Kidney epithelial cell (primary cell): Measurements from ENCODE around the gene CHIT1. TPM values are rescaled to one million over a fixed set of nuclear protein-coding genes. Genes with fewer than 3 reads are reported as not detected.

Experiments used
- DNase-seq: peaks from one replicate; pipeline ENCODE4 v3.0.0-alpha.2; 2010; ENCODE audit warnings: low read depth
- H3K27me3 ChIP-seq: 2 replicates; pipeline ENCODE4 v1.6.0; 2011; ENCODE audit warnings: low read length; ENCODE audit not compliant: control insufficient read depth, insufficient read depth
- H3K36me3 ChIP-seq: 2 replicates; pipeline ENCODE4 v1.5.1; 2011; ENCODE audit warnings: low read length; ENCODE audit not compliant: control insufficient read depth, insufficient read depth
- H3K4me3 ChIP-seq: 2 replicates; pipeline ENCODE4 v1.5.1; 2011; ENCODE audit warnings: low read depth, mild to moderate bottlenecking, control low read depth, low read length
- CTCF ChIP-seq: IDR thresholded peaks from 2 replicates; pipeline ENCODE4 v1.5.1; 2011; ENCODE audit warnings: mild to moderate bottlenecking, moderate library complexity, low read length, control low read depth, inconsistent platforms; ENCODE audit not compliant: insufficient read depth, poor library complexity, severe bottlenecking
- total RNA-seq: library from RNA; depleted of rRNA; stranded (reverse); fragments of >200 nt; gene quantifications from 2 replicates; pipeline ENCODE4 v1.2.3, GENCODE V29; 2015

The CHIT1 gene
- total RNA-seq, 1 donor from 2014 or later, result not detected

GRCh38 chr1:203199002-203199401 is 30.5 kb downstream of the CHIT1 start:
- no peak for TF ChIP-seq CTCF
- Histone ChIP-seq H3K4me3 (no peak overlapping the region), H3K27me3 (no peaks in the 10 kb centered on the region), H3K36me3 (no peaks in the 10 kb centered on the region)
- no peak for DNase-seq

- no peaks in the 10 kb centered on the region for H3K27me3 ChIP-seq
- peak; percentile 57 for DNase-seq
- H3K36me3 ChIP-seq, result no peaks in the 10 kb centered on the region
- no peak for TF ChIP-seq CTCF
- no peak overlapping the region for H3K4me3 ChIP-seq
Measured at GRCh38 chr1:203197625-203198024, 31.8 kb downstream of the CHIT1 start.

GRCh38 chr1:203196371-203196770 is 33.1 kb downstream of the CHIT1 start:
- H3K4me3 ChIP-seq, result no peak overlapping the region
- DNase-seq, result no peak

GRCh38 chr1:203190949-203191348 is 38.5 kb downstream of the CHIT1 start:
- no peak for DNase-seq
- Histone ChIP-seq H3K36me3 (no peaks in the 10 kb centered on the region), H3K4me3 (no peak overlapping the region), H3K27me3 (no peaks in the 10 kb centered on the region)
- TF ChIP-seq CTCF, result no peak

More at GRCh38 chr1:203196371-203196770, 33.1 kb downstream of the CHIT1 start:
- no peak for TF ChIP-seq CTCF
- H3K27me3 ChIP-seq, result no peaks in the 10 kb centered on the region
- H3K36me3 ChIP-seq, result no peaks in the 10 kb centered on the region

GRCh38 chr1:203189951-203190352 is 39.5 kb downstream of the CHIT1 start:
- TF ChIP-seq CTCF, result no peak
- no peak overlapping the region for H3K4me3 ChIP-seq

GRCh38 chr1:203188686-203189232 is 40.7 kb downstream of the CHIT1 start:
- no peak overlapping the region for H3K4me3 ChIP-seq
- no peaks in the 10 kb centered on the region for H3K36me3 ChIP-seq
- TF ChIP-seq CTCF, result no peak
- no peak for DNase-seq
- no peaks in the 10 kb centered on the region for H3K27me3 ChIP-seq

More at GRCh38 chr1:203189951-203190352, 39.5 kb downstream of the CHIT1 start:
- Histone ChIP-seq H3K27me3 (no peaks in the 10 kb centered on the region), H3K36me3 (no peaks in the 10 kb centered on the region)
- no peak for DNase-seq
